PC-9 (cell line): Measurements from ENCODE around the gene BBX. TPM values are rescaled to one million over a fixed set of nuclear protein-coding genes. Genes with fewer than 3 reads are reported as not detected.

Experiments
- BruUV-seq: library from RNA; stranded (reverse); fragments of 400-500 nt; replicated peaks from 2 replicates; lab custom pipeline; 2021; lab: Mats Ljungman, UMichigan
- CTCF ChIA-PET: fragments of 300-600 bp; sonication (Branson Sonifier 250); formaldehyde crosslinking; loops from one replicate; lab custom pipeline; 2022; ENCODE audit warnings: antibody characterized with exemption; lab: Charles Lee
- POLR2A ChIA-PET: fragments of 300-600 bp; sonication (Branson Sonifier 250); formaldehyde crosslinking; loops from one replicate; lab custom pipeline; 2022; ENCODE audit warnings: antibody characterized with exemption; ENCODE audit not compliant: unreplicated experiment; lab: Charles Lee
- DNase-seq, 2 experiments: peaks; one replicate each; pipeline versions ENCODE4 v3.0.0 to v3.0.0-alpha.2; 2015 to 2022; ENCODE audit warnings: mixed read lengths in 1 of 2
- H2AFZ ChIP-seq: fragments of 200-600 bp; sonication (generic); 2 replicates; pipeline ENCODE4 v1.8.1; 2017; ENCODE audit warnings: antibody characterized with exemption
- H3F3A ChIP-seq: fragments of 200-600 bp; sonication (generic); 2 replicates; pipeline ENCODE4 v1.8.1; 2017; ENCODE audit warnings: antibody characterized with exemption, mild to moderate bottlenecking, low read depth; ENCODE audit not compliant: insufficient read depth
- H3K27ac ChIP-seq: fragments of 200-600 bp; sonication (generic); 2 replicates; pipeline ENCODE4 v1.6.1; 2016; ENCODE audit warnings: mixed run types
- H3K27me3 ChIP-seq: fragments of 200-600 bp; sonication (generic); 2 replicates; pipeline ENCODE4 v1.6.1; 2016; ENCODE audit warnings: low read depth, mixed run types; ENCODE audit not compliant: insufficient read depth
- H3K36me3 ChIP-seq: fragments of 200-600 bp; sonication (generic); 2 replicates; pipeline ENCODE4 v1.6.1; 2016; ENCODE audit warnings: low read depth, mixed run types
- H3K4me1 ChIP-seq: fragments of 200-600 bp; sonication (generic); replicated peaks from 2 replicates; pipeline ENCODE4 v1.6.1; 2016; ENCODE audit warnings: mixed run types; ENCODE audit not compliant: insufficient read depth
- H3K4me2 ChIP-seq: fragments of 200-600 bp; sonication (generic); 2 replicates; pipeline ENCODE4 v1.6.1; 2017; ENCODE audit warnings: mixed run types
- H3K4me3 ChIP-seq: fragments of 200-600 bp; sonication (generic); 2 replicates; pipeline ENCODE4 v1.6.1; 2016; ENCODE audit warnings: mixed run types
- H3K79me2 ChIP-seq: fragments of 200-600 bp; sonication (generic); 2 replicates; pipeline ENCODE4 v1.6.1; 2017; ENCODE audit warnings: low read depth, mixed run types
- H3K9me2 ChIP-seq: fragments of 200-600 bp; sonication (generic); 2 replicates; pipeline ENCODE4 v1.8.1; 2017; ENCODE audit warnings: mild to moderate bottlenecking; ENCODE audit not compliant: insufficient read depth
- H3K9me3 ChIP-seq: fragments of 200-600 bp; sonication (generic); 2 replicates; pipeline ENCODE4 v1.8.1; 2016; ENCODE audit warnings: low read depth; ENCODE audit not compliant: insufficient read depth
- H4K20me1 ChIP-seq: fragments of 200-600 bp; sonication (generic); 2 replicates; pipeline ENCODE4 v1.8.1; 2017; ENCODE audit not compliant: insufficient read depth
- EZH2 ChIP-seq: fragments of 200-600 bp; sonication (generic); IDR thresholded peaks from 2 replicates; pipeline ENCODE4 v1.8.0; 2017; ENCODE audit warnings: antibody characterized with exemption, low read depth
- intact Hi-C: fragments of 100-400 bp; cut with micrococcal nuclease; formaldehyde crosslinking; loops from one replicate; pipeline ENCODE4 v1.10.0; 2022; ENCODE audit not compliant: unreplicated experiment
- total RNA-seq: library from RNA; stranded (reverse); gene quantifications from 2 replicates; pipeline ENCODE4 v1.2.3, GENCODE V29; 2021
- TF ChIP-seq, protein P1 (sequence below): fragments of 200-600 bp; sonication (generic); conservative IDR thresholded peaks from 2 replicates; pipeline ENCODE4 v1.6.1; 2017; ENCODE audit warnings: mixed run types, antibody characterized with exemption, mild to moderate bottlenecking, moderate library complexity

The BBX gene
- total RNA-seq, 1 experiment from 2014 or later = 91.7 TPM

- Histone ChIP-seq H4K20me1 (no peaks in the 10 kb centered on the region; the same call in 1 of the 2 replicates), H3K4me1 (no peaks in the 10 kb centered on the region), H3F3A (no peaks in the 10 kb centered on the region), H3K4me2 (no peak overlapping the region), H3K36me3 (no peaks in the 10 kb centered on the region), H3K27me3 (no peaks in the 10 kb centered on the region), H3K9me3 (no peaks in the 10 kb centered on the region), H3K27ac (no peak overlapping the region), H3K4me3 (no peak overlapping the region), H3K79me2 (no peaks in the 10 kb centered on the region), H2AFZ (no peak overlapping the region), H3K9me2 (no peaks in the 10 kb centered on the region)
- CTCF ChIA-PET = interaction anchor here (0.7 kb wide), 1 partner anchor 15 kb away, joined by 4 read pairs; no protein-coding TSS in a partner anchor
- POLR2A ChIA-PET = no interaction called here
- BruUV-seq = no TSS peak
- TF ChIP-seq, protein P1, sequence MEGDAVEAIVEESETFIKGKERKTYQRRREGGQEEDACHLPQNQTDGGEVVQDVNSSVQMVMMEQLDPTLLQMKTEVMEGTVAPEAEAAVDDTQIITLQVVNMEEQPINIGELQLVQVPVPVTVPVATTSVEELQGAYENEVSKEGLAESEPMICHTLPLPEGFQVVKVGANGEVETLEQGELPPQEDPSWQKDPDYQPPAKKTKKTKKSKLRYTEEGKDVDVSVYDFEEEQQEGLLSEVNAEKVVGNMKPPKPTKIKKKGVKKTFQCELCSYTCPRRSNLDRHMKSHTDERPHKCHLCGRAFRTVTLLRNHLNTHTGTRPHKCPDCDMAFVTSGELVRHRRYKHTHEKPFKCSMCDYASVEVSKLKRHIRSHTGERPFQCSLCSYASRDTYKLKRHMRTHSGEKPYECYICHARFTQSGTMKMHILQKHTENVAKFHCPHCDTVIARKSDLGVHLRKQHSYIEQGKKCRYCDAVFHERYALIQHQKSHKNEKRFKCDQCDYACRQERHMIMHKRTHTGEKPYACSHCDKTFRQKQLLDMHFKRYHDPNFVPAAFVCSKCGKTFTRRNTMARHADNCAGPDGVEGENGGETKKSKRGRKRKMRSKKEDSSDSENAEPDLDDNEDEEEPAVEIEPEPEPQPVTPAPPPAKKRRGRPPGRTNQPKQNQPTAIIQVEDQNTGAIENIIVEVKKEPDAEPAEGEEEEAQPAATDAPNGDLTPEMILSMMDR = no peak
- TF ChIP-seq EZH2 = no peak
- no peak for DNase-seq
- intact Hi-C loops = no loop called here
These were observed 106.8 kb downstream of the BBX start for GRCh38 chr3:107629566-107629965.

DNA sequence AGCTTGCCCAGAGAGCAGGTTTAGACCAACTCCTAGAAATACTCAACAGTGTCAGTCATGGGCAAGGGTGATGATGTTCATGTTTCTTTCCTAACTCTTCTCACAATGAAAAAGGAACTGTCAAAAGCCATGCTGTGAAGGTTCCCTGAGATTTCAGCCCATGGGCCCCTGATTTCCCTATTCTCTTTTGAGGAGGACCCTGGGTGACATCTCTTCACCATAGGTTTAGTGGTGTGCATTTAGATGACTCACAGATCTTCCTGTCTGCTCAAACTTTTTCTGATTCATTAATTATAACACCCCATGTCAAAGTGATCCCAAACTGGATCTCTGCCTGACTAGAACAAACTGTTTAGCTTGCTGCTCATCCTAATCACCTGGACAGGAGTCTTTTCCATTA, 108.0 kb downstream of the BBX start:
- DNase-seq = no peak
- Histone ChIP-seq H3K4me3 (no peak overlapping the region), H3K9me3 (no peaks in the 10 kb centered on the region), H4K20me1 (no peaks in the 10 kb centered on the region; the same call in 1 of the 2 replicates), H3K9me2 (peaks cover 3% of the 10 kb centered on the region; the same call in 1 of the 2 replicates), H2AFZ (no peak overlapping the region), H3K36me3 (no peaks in the 10 kb centered on the region), H3K4me2 (no peak overlapping the region), H3K4me1 (no peaks in the 10 kb centered on the region), H3K27ac (no peak overlapping the region), H3K79me2 (no peaks in the 10 kb centered on the region), H3K27me3 (no peaks in the 10 kb centered on the region), H3F3A (no peaks in the 10 kb centered on the region)
- CTCF ChIA-PET = no interaction called here
- POLR2A ChIA-PET = no interaction called here
- TF ChIP-seq EZH2 = no peak
- TF ChIP-seq, protein P1 = no peak
- BruUV-seq = no TSS peak
- intact Hi-C loops = no loop called here

- no peak overlapping the region for H3K4me3 ChIP-seq
- TF ChIP-seq, protein P1 = no peak
- no peak for TF ChIP-seq EZH2
- H3K27ac ChIP-seq = no peak overlapping the region
- H3K79me2 ChIP-seq = no peaks in the 10 kb centered on the region
- ChIA-PET POLR2A (no interaction called here), CTCF (no interaction called here)
- H3K9me2 ChIP-seq = peaks cover 3% of the 10 kb centered on the region; the same call in 1 of the 2 replicates
- H3K4me2 ChIP-seq = no peak overlapping the region
- no peaks in the 10 kb centered on the region for H3K36me3 ChIP-seq
- H4K20me1 ChIP-seq = no peaks in the 10 kb centered on the region
- no peaks in the 10 kb centered on the region for H3K4me1 ChIP-seq
- H3F3A ChIP-seq = no peaks in the 10 kb centered on the region
- intact Hi-C loops = no loop called here
- no peaks in the 10 kb centered on the region for H3K27me3 ChIP-seq
- DNase-seq = no peak
- H2AFZ ChIP-seq = no peak overlapping the region
- H3K9me3 ChIP-seq = no peaks in the 10 kb centered on the region
- no TSS peak for BruUV-seq
These were observed 109.8 kb downstream of the BBX start for GRCh38 chr3:107632576-107632975.
